Thyroid gland (tissue), 4 donors: ENCODE data around the gene TGM2. TPM values are rescaled to one million over a fixed set of nuclear protein-coding genes. Genes with fewer than 3 reads are reported as not detected.

Source experiments
- DNase-seq, 2 donors: peaks; one replicate each; pipeline ENCODE4 v3.0.0-alpha.2; 2019
- H3K27ac ChIP-seq, 3 donors: fragments of 200-600 bp; sonication (generic); 1 replicate in 2 of 3; 2 replicates in 1 of 3; pipeline ENCODE4 v1.5.1; 2016 to 2019; ENCODE audit warnings: mild to moderate bottlenecking in 1 of 3, moderate library complexity in 1 of 3
- H3K27me3 ChIP-seq: fragments of 200-600 bp; sonication (generic); one replicate; pipeline ENCODE4 v1.5.1; 2019
- H3K36me3 ChIP-seq, 2 donors: fragments of 200-600 bp; sonication (generic); one replicate each; pipeline ENCODE4 v1.5.1; 2016 to 2019
- H3K4me1 ChIP-seq, 2 donors: fragments of 200-600 bp; sonication (generic); one replicate each; pipeline ENCODE4 v1.5.1; 2017 to 2019
- H3K4me3 ChIP-seq, 3 donors: fragments of 200-600 bp; sonication (generic); replicated peaks in 1 of 3; 1 replicate in 2 of 3; 2 replicates in 1 of 3; pipeline ENCODE4 v1.5.1; 2016; ENCODE audit warnings: mild to moderate bottlenecking in 1 of 3
- H3K9me3 ChIP-seq: fragments of 200-600 bp; sonication (generic); one replicate; pipeline ENCODE4 v1.5.1; 2017
- POLR2A ChIP-seq, 2 donors: fragments of 450-650 bp; IDR thresholded peaks; one replicate each; pipeline ENCODE4 v1.6.1; 2017; ENCODE audit warnings: antibody characterized with exemption in 2 of 2, mild to moderate bottlenecking in 2 of 2, moderate library complexity in 1 of 2
- WGBS, 2 donors: methylation state at CpG; one replicate each; pipeline ENCODE4 v1.1.5; 2017; 5-methylcytosine and 5-hydroxymethylcytosine counted together
- intact Hi-C: fragments of 100-400 bp; cut with DNase I; formaldehyde crosslinking; loops from one replicate; pipeline ENCODE4 v1.15.1; 2023
- small RNA-seq: library from RNA; depleted of rRNA; stranded (forward); fragments of <200 nt; gene quantifications from one replicate; pipeline ENCODE3, GENCODE V24; 2016
- total RNA-seq, 4 donors: library from RNA; depleted of rRNA; stranded (reverse); fragments of >200 nt; gene quantifications; one replicate each; pipeline ENCODE4 v1.2.3, GENCODE V29; 2016

TGM2 gene
- total RNA-seq, 4 donors from 2014 or later = 16.9 to 133 (median 18.4) TPM

DNA sequence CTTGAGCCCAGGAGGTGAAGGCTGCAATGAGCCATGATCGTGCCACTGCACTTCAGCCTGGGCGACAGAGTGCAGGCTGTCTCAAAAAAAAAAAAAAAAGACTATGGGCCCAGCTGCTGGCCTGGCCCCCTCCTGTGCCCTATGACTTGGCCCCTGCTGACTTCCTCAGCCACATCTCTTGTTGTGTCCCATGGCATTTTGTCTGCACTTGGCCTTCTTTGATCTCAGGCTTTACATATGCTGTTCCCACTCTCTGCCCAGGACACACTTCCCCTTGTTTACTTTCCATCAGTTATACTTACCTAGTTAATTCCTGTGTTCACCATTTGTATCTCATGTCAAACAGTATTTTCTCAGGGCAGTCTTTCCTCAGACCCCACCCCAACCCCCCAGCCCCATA lies 87.0 kb downstream of the TGM2 start:
- no peak for TF ChIP-seq POLR2A (IDR thresholded peaks at IDR 0.05)
- WGBS, 2 donors = 75 to 95% methylated on average over 2 of the region's 2 CpGs
- Histone ChIP-seq H3K27ac (no peak overlapping the region), H3K9me3 (no peaks in the 10 kb centered on the region), H3K4me3 (no peak overlapping the region), H3K27me3 (no peaks in the 10 kb centered on the region), H3K36me3 (peaks cover 4 to 6% of the 10 kb centered on the region in 2 donors), H3K4me1 (peaks cover 6 to 10% of the 10 kb centered on the region in 2 donors)
- DNase-seq = no peak
- intact Hi-C loops = loop anchor here (5.0 kb wide), 1 partner anchor 84 kb away; no protein-coding TSS in a partner anchor

Small RNA genes lying within 50 kb of the gene (small RNA-seq; reads per million reads assigned to genes)
- not detected for gene RN7SL237P

Other genes starting within 250 kb of the TGM2 start
- 10 to 100 TPM; 23.0 to 45.0 (median 30.1) TPM for gene TTI1, start 131.8 kb downstream of the TGM2 start, total RNA-seq
- gene RPRD1B, start 131.5 kb downstream of the TGM2 start, total RNA-seq = 10 to 100 TPM; 24.2 to 58.9 (median 27.0) TPM
- 1 to 10 TPM; 1.0 to 5.5 (median 1.7) TPM for gene KIAA1755, start 95.5 kb upstream of the TGM2 start, total RNA-seq
- gene BPI, start 138.9 kb upstream of the TGM2 start, total RNA-seq = under 1 TPM in 2 of 4 donors, not detected in 2; 0.22 to 0.40 TPM
- gene LBP, start 181.2 kb upstream of the TGM2 start, total RNA-seq = 1 to 10 TPM in 3 of 4 donors, under 1 TPM in 1; 0.45 to 3.4 (median 2.3) TPM